ENCODE measurements around the gene SPRY4.
A peak's percentile ranks its signal among the peaks of the same experiment; 100 is the strongest.

SPRY4 gene

DNA sequence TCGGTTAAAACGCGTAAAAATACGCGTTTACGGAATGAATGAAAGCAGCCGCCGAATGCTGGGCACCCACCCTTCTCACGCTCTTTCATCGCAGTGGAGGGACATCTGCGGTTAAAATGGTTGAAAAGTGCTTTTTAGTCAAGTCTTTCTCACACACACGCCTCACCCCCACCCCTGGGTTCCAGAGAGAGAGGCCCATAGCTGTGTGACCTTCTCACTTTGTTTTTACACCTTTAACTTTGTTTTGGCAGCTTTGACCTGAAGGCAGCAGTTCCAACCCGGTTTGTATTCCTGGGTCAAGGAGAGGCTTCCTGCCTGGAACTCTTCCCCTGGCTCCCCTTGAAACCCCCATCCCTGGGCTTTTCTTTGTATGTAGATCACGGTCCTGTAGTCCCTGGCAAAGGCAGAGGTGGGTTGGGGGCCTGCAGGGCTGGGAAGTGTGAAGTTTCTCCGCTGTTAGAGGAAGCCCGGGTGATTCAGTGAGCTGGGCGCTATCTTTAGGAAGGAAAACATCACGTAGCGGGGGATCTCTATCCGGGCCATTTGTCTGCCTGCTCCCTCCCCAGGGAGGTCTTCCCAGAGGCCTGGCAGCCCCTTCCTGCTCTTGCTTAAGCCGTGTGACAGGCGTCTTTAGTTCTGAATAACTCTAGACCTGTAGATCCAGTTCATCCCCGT, 29.6 kb downstream of the SPRY4 start:
- Histone ChIP-seq H2AK5ac (ENCODE audit: low read length) (no peak overlapping the region), H3K36me3 (ENCODE audit: control insufficient read depth in 1 of 2, insufficient read depth in 2 of 2, low read length in 2 of 2) (no peaks in the 10 kb centered on the region), H3K4me2 (ENCODE audit: low read length) (peak overlapping the region; percentile 25), H2AFZ (ENCODE audit: insufficient read depth, low read length, poor library complexity) (no peak overlapping the region), H2BK120ac (ENCODE audit: insufficient read depth, low read length, poor library complexity) (peak overlapping the region; percentile 50), H3K4me3 (ENCODE audit: low read depth, low read length) (no peak overlapping the region), H3K79me1 (ENCODE audit: low read length) (peaks cover 8% of the 10 kb centered on the region), H3K79me2 (ENCODE audit: control insufficient read depth, insufficient read depth, low read length, poor library complexity) (no peaks in the 10 kb centered on the region), H3K4ac (ENCODE audit: low read depth, low read length) (no peak overlapping the region), H4K12ac (ENCODE audit: low read depth, low read length) (no peak overlapping the region), H3K27ac (ENCODE audit: low read depth, low read length) (peak overlapping the region; percentile 6), H3K27me3 (ENCODE audit: insufficient read depth, low read length) (no peaks in the 10 kb centered on the region), H3K23ac (ENCODE audit: low read length) (no peak overlapping the region), H4K91ac (ENCODE audit: low read depth, low read length) (no peak overlapping the region), H4K8ac (ENCODE audit: low read depth, low read length) (no peak overlapping the region), H3K9ac (ENCODE audit: low read length) (no peak overlapping the region), H3K9me3 (ENCODE audit: insufficient read depth, low read depth, low read length) (no peaks in the 10 kb centered on the region), H2BK12ac (ENCODE audit: low read length) (peak overlapping the region; percentile 41), H2BK5ac (ENCODE audit: low read depth, low read length, poor library complexity) (peak overlapping the region; percentile 61), H3K14ac (ENCODE audit: low read length) (no peak overlapping the region), H3K4me1 (ENCODE audit: control insufficient read depth in 1 of 2, insufficient read depth in 2 of 2, low read length in 2 of 2) (peaks cover 12 to 27% of the 10 kb centered on the region in 2 experiments), H3K18ac (ENCODE audit: low read length) (no peak overlapping the region)
- no CpG with 5 or more reads among the region's 23 CpGs for WGBS (ENCODE audit: extremely low coverage, insufficient coverage, insufficient read length)
- DNase-seq: peak in 1 of 2 donors; percentile 39

DNA sequence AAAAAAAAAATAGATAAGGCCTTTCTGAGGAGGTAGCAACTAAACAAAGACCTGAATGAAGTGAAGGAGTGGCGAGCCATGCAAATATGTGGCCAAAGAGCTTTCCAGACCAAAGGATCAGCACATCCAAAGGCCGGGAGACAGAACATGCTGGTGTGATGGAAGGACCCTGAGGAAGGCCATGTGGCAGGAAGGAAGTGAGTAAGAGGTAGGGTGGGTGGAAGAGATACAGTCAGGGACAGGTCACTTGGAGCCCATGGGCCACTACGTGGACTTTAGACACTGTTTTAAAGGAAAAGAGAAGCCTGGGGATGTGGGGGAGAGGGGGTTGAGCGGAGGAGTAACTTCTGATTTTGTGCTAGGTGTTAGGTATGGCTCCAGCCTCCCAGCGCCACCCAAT, 31.3 kb downstream of the SPRY4 start:
- H2BK5ac ChIP-seq (ENCODE audit: low read depth, low read length, poor library complexity): peak overlapping the region; percentile 12

DNA sequence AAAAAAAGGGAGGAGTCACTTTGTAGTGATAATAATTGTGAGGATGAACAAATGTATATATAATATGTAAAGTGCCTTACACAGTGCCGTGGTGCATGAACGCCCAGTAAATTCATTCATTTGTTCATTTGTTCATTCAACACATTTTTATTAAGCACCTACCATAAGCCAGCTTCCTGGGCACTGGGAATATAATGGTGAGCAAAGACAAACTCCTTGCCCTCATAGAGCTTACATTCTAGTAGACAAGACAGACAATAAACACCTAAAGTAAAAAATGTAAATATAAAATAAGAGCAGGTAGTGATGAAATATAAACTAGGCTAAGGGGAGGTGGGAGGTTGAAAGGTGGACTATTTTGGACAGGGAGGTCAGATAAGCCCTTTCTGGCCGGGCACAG, 32.0 kb downstream of the SPRY4 start:
- Histone ChIP-seq H3K18ac (ENCODE audit: low read length) (no peak overlapping the region), H3K4me1 (ENCODE audit: control insufficient read depth in 1 of 2, insufficient read depth in 2 of 2, low read length in 2 of 2) (peaks cover 18 to 32% of the 10 kb centered on the region in 2 experiments), H3K79me1 (ENCODE audit: low read length) (peaks cover 8% of the 10 kb centered on the region), H3K36me3 (ENCODE audit: control insufficient read depth in 1 of 2, insufficient read depth in 2 of 2, low read length in 2 of 2) (no peaks in the 10 kb centered on the region), H3K9me3 (ENCODE audit: insufficient read depth, low read depth, low read length) (no peaks in the 10 kb centered on the region), H2BK12ac (ENCODE audit: low read length) (no peak overlapping the region), H3K4me2 (ENCODE audit: low read length) (no peak overlapping the region), H3K14ac (ENCODE audit: low read length) (no peak overlapping the region), H3K27ac (ENCODE audit: low read depth, low read length) (no peak overlapping the region), H3K23ac (ENCODE audit: low read length) (no peak overlapping the region), H2BK5ac (ENCODE audit: low read depth, low read length, poor library complexity) (no peak overlapping the region), H3K27me3 (ENCODE audit: insufficient read depth, low read length) (no peaks in the 10 kb centered on the region), H4K12ac (ENCODE audit: low read depth, low read length) (no peak overlapping the region), H2AK5ac (ENCODE audit: low read length) (no peak overlapping the region), H3K4me3 (ENCODE audit: low read depth, low read length) (no peak overlapping the region), H2AFZ (ENCODE audit: insufficient read depth, low read length, poor library complexity) (no peak overlapping the region), H2BK120ac (ENCODE audit: insufficient read depth, low read length, poor library complexity) (no peak overlapping the region), H3K4ac (ENCODE audit: low read depth, low read length) (no peak overlapping the region), H4K91ac (ENCODE audit: low read depth, low read length) (no peak overlapping the region), H3K9ac (ENCODE audit: low read length) (no peak overlapping the region), H4K8ac (ENCODE audit: low read depth, low read length) (no peak overlapping the region), H3K79me2 (ENCODE audit: control insufficient read depth, insufficient read depth, low read length, poor library complexity) (no peaks in the 10 kb centered on the region)
- DNase-seq: no peak
- no CpG with 5 or more reads among the region's 3 CpGs for WGBS (ENCODE audit: extremely low coverage, insufficient coverage, insufficient read length)

More for the DNA sequence above, 31.3 kb downstream of the SPRY4 start:
- Histone ChIP-seq H3K23ac (ENCODE audit: low read length) (no peak overlapping the region), H4K91ac (ENCODE audit: low read depth, low read length) (no peak overlapping the region), H2BK120ac (ENCODE audit: insufficient read depth, low read length, poor library complexity) (no peak overlapping the region), H3K27ac (ENCODE audit: low read depth, low read length) (no peak overlapping the region), H3K9me3 (ENCODE audit: insufficient read depth, low read depth, low read length) (no peaks in the 10 kb centered on the region), H3K27me3 (ENCODE audit: insufficient read depth, low read length) (no peaks in the 10 kb centered on the region), H3K14ac (ENCODE audit: low read length) (no peak overlapping the region), H2AK5ac (ENCODE audit: low read length) (no peak overlapping the region), H3K36me3 (ENCODE audit: control insufficient read depth in 1 of 2, insufficient read depth in 2 of 2, low read length in 2 of 2) (no peaks in the 10 kb centered on the region), H2AFZ (ENCODE audit: insufficient read depth, low read length, poor library complexity) (no peak overlapping the region), H4K12ac (ENCODE audit: low read depth, low read length) (no peak overlapping the region), H3K9ac (ENCODE audit: low read length) (no peak overlapping the region), H2BK12ac (ENCODE audit: low read length) (no peak overlapping the region), H3K4me2 (ENCODE audit: low read length) (no peak overlapping the region), H3K4ac (ENCODE audit: low read depth, low read length) (no peak overlapping the region), H3K79me2 (ENCODE audit: control insufficient read depth, insufficient read depth, low read length, poor library complexity) (no peaks in the 10 kb centered on the region), H3K4me1 (ENCODE audit: control insufficient read depth in 1 of 2, insufficient read depth in 2 of 2, low read length in 2 of 2) (peaks cover 17 to 30% of the 10 kb centered on the region in 2 experiments), H3K18ac (ENCODE audit: low read length) (no peak overlapping the region), H4K8ac (ENCODE audit: low read depth, low read length) (no peak overlapping the region), H3K79me1 (ENCODE audit: low read length) (peaks cover 8% of the 10 kb centered on the region), H3K4me3 (ENCODE audit: low read depth, low read length) (no peak overlapping the region)
- WGBS (ENCODE audit: extremely low coverage, insufficient coverage, insufficient read length): no CpG with 5 or more reads among the region's 5 CpGs
- DNase-seq: no peak

DNA sequence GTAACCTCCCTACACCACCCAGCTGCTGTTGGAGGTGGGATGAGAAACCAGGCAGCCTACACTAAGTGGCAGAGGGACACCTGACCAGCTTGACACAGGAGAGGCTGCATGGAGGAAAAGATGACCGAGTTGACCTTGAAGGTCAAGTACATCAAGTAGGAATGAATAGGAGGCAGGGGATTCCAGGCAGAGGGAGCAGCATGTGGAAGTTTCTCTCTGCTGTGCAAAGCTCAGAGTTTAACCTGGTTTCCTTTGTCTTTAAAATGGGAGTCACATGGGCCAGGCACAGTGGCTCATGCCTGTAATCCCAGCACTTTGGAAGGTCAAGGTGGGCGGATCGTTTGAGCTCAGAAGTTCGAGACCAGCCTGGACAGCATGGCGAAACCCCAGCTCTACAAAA, 32.6 kb downstream of the SPRY4 start:
- Histone ChIP-seq H3K14ac (ENCODE audit: low read length) (no peak overlapping the region), H3K9ac (ENCODE audit: low read length) (no peak overlapping the region), H3K4me2 (ENCODE audit: low read length) (no peak overlapping the region), H3K27ac (ENCODE audit: low read depth, low read length) (no peak overlapping the region), H3K4ac (ENCODE audit: low read depth, low read length) (no peak overlapping the region), H4K91ac (ENCODE audit: low read depth, low read length) (no peak overlapping the region), H2BK5ac (ENCODE audit: low read depth, low read length, poor library complexity) (no peak overlapping the region), H3K23ac (ENCODE audit: low read length) (no peak overlapping the region), H3K79me1 (ENCODE audit: low read length) (peaks cover 11% of the 10 kb centered on the region), H3K4me3 (ENCODE audit: low read depth, low read length) (no peak overlapping the region), H4K12ac (ENCODE audit: low read depth, low read length) (no peak overlapping the region), H3K4me1 (ENCODE audit: control insufficient read depth in 1 of 2, insufficient read depth in 2 of 2, low read length in 2 of 2) (peaks cover 23 to 35% of the 10 kb centered on the region in 2 experiments), H2BK120ac (ENCODE audit: insufficient read depth, low read length, poor library complexity) (no peak overlapping the region), H2BK12ac (ENCODE audit: low read length) (no peak overlapping the region), H3K18ac (ENCODE audit: low read length) (no peak overlapping the region), H2AFZ (ENCODE audit: insufficient read depth, low read length, poor library complexity) (no peak overlapping the region), H2AK5ac (ENCODE audit: low read length) (no peak overlapping the region), H4K8ac (ENCODE audit: low read depth, low read length) (no peak overlapping the region), H3K79me2 (ENCODE audit: control insufficient read depth, insufficient read depth, low read length, poor library complexity) (no peaks in the 10 kb centered on the region), H3K36me3 (ENCODE audit: control insufficient read depth in 1 of 2, insufficient read depth in 2 of 2, low read length in 2 of 2) (no peaks in the 10 kb centered on the region), H3K9me3 (ENCODE audit: insufficient read depth, low read depth, low read length) (no peaks in the 10 kb centered on the region), H3K27me3 (ENCODE audit: insufficient read depth, low read length) (no peaks in the 10 kb centered on the region)
- no peak for DNase-seq
- no CpG with 5 or more reads among the region's 5 CpGs for WGBS (ENCODE audit: extremely low coverage, insufficient coverage, insufficient read length)
